ENCODE results near the gene MELTF. TPM values are rescaled to one million over a fixed set of nuclear protein-coding genes. Genes with fewer than 3 reads are reported as not detected.

MELTF gene
- polyA plus RNA-seq, 2 of the 4 experiments (the other 2 are of a cell fraction), result 10.5 to 23.4 TPM

DNA sequence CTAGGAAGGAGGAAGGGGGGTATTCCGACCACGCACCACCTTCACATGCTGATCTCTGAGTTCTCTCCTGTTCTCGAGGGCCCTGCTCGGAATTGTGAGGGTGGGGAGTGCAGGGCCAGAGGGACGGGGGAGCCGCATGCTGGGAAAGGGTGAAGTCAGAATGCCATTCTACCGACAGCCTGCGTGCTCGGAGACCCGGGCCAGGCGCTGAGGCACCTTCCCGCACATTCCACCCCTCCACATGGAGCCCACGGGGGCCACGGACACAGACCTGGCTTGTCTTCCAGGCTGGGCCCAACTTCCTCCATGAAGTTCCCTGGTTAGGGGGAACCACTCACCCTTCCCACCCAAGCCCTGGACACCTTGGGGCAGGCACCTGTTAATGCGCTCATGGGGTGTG lies 32.3 kb downstream of the MELTF start:
- Histone ChIP-seq H3K4me2 (no peak overlapping the region), H3K4me1 (no peaks in the 10 kb centered on the region; the same call in 2 of the 3 replicates), H3K9me3 (no peaks in the 10 kb centered on the region), H3K4me3 (no peak overlapping the region), H3K27ac (no peak overlapping the region)
- ChIA-PET POLR2A (no interaction called here), CTCF (interaction anchor here (1.1 kb wide), 2 partner anchors 32 to 33 kb away, joined by 3 read pairs; partner anchors contain the start of gene MELTF)
- TF ChIP-seq JUNB (IDR thresholded peaks at IDR 0.05) (no peak), ZSCAN20 (CRISPR knock-in tag; IDR thresholded peaks at IDR 0.05) (no peak), SREBF2 (IDR thresholded peaks at IDR 0.05) (no peak), HOXA7 (CRISPR knock-in tag; IDR thresholded peaks at IDR 0.05) (no peak), JUN (IDR thresholded peaks at IDR 0.05) (no peak), HOXB5 (CRISPR knock-in tag; IDR thresholded peaks at IDR 0.05) (no peak), EHMT2 (IDR thresholded peaks at IDR 0.05; ENCODE audit: low read depth) (no peak), CEBPB (IDR thresholded peaks at IDR 0.05) (no peak), CHD4 (IDR thresholded peaks at IDR 0.05; ENCODE audit: borderline replicate concordance) (no peak), CBX8 (IDR thresholded peaks at IDR 0.05) (no peak), GATA3 (IDR thresholded peaks at IDR 0.05; ENCODE audit: borderline replicate concordance) (no peak), ZC3H11A (IDR thresholded peaks at IDR 0.05) (no peak)
- TF ChIP-seq, protein P1, sequence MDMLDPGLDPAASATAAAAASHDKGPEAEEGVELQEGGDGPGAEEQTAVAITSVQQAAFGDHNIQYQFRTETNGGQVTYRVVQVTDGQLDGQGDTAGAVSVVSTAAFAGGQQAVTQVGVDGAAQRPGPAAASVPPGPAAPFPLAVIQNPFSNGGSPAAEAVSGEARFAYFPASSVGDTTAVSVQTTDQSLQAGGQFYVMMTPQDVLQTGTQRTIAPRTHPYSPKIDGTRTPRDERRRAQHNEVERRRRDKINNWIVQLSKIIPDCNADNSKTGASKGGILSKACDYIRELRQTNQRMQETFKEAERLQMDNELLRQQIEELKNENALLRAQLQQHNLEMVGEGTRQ (IDR thresholded peaks at IDR 0.05), result no peak
- TF ChIP-seq, protein P2, sequence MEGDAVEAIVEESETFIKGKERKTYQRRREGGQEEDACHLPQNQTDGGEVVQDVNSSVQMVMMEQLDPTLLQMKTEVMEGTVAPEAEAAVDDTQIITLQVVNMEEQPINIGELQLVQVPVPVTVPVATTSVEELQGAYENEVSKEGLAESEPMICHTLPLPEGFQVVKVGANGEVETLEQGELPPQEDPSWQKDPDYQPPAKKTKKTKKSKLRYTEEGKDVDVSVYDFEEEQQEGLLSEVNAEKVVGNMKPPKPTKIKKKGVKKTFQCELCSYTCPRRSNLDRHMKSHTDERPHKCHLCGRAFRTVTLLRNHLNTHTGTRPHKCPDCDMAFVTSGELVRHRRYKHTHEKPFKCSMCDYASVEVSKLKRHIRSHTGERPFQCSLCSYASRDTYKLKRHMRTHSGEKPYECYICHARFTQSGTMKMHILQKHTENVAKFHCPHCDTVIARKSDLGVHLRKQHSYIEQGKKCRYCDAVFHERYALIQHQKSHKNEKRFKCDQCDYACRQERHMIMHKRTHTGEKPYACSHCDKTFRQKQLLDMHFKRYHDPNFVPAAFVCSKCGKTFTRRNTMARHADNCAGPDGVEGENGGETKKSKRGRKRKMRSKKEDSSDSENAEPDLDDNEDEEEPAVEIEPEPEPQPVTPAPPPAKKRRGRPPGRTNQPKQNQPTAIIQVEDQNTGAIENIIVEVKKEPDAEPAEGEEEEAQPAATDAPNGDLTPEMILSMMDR (IDR thresholded peaks at IDR 0.05), result no peak
- TF ChIP-seq, protein P3, sequence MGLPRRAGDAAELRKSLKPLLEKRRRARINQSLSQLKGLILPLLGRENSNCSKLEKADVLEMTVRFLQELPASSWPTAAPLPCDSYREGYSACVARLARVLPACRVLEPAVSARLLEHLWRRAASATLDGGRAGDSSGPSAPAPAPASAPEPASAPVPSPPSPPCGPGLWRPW (IDR thresholded peaks at IDR 0.05), result no peak
- TF ChIP-seq, protein P4, sequence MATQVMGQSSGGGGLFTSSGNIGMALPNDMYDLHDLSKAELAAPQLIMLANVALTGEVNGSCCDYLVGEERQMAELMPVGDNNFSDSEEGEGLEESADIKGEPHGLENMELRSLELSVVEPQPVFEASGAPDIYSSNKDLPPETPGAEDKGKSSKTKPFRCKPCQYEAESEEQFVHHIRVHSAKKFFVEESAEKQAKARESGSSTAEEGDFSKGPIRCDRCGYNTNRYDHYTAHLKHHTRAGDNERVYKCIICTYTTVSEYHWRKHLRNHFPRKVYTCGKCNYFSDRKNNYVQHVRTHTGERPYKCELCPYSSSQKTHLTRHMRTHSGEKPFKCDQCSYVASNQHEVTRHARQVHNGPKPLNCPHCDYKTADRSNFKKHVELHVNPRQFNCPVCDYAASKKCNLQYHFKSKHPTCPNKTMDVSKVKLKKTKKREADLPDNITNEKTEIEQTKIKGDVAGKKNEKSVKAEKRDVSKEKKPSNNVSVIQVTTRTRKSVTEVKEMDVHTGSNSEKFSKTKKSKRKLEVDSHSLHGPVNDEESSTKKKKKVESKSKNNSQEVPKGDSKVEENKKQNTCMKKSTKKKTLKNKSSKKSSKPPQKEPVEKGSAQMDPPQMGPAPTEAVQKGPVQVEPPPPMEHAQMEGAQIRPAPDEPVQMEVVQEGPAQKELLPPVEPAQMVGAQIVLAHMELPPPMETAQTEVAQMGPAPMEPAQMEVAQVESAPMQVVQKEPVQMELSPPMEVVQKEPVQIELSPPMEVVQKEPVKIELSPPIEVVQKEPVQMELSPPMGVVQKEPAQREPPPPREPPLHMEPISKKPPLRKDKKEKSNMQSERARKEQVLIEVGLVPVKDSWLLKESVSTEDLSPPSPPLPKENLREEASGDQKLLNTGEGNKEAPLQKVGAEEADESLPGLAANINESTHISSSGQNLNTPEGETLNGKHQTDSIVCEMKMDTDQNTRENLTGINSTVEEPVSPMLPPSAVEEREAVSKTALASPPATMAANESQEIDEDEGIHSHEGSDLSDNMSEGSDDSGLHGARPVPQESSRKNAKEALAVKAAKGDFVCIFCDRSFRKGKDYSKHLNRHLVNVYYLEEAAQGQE (IDR thresholded peaks at IDR 0.05), result no peak
- TF ChIP-seq, protein P5, sequence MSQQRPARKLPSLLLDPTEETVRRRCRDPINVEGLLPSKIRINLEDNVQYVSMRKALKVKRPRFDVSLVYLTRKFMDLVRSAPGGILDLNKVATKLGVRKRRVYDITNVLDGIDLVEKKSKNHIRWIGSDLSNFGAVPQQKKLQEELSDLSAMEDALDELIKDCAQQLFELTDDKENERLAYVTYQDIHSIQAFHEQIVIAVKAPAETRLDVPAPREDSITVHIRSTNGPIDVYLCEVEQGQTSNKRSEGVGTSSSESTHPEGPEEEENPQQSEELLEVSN (IDR thresholded peaks at IDR 0.05; ENCODE audit: borderline replicate concordance, low read depth), result no peak
- ATAC-seq (no peak), FAIRE-seq (no peak), DNase-seq (ENCODE audit: low read depth in 1 of 2, low spot score in 1 of 2) (no peak)
- WGBS (ENCODE audit: missing lambda C conversion rate), result 91% methylated on average over 14 of the region's 15 CpGs

DNA sequence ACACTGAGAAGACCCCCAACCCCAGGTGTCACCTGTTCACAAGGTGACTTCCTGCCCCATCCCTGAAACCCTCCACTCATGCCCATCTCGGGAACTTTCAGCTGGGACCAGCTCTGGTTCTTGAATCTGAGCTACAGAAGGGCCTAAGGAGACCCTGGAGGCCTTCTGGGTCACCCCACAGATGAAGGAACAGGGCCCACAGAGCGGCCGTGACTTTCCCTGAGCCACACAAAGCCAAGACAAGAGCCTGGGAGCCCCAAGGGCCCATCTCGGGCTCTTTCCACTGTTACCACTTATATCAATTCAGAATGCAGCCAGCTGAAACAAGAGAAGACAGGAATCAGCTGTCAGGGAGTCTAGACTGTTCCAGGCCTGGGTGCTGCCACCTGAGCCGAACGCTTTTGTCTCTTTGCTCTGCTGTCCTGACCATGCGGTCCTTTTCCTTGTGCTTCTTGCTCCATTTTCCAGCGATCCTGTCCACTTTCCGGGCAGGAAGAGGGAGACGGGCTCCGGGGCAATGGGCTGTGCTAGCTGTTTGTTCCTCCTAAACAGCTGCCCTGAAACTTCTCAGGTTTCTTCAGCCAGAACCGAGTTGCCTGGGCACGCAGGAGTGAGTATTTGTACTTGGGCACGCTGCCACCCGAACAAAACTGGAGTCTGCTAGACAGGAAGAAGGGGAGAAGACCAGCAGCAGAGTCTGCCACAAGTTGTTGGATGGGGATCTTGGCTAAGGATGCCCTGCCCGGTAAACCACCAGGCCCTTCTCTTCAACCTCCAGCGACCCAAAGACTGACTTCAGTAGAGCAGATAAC lies 33.0 kb downstream of the MELTF start:
- no peak overlapping the region for H3K4me2 ChIP-seq
- POLR2A ChIA-PET, result no interaction called here
- CTCF ChIA-PET, result interaction anchor here (1.2 kb wide), 1 partner anchor 190 kb away, joined by 5 read pairs; no protein-coding TSS in a partner anchor
- no peaks in the 10 kb centered on the region for H3K9me3 ChIP-seq
- 76% methylated on average over 13 of the region's 17 CpGs for WGBS (ENCODE audit: missing lambda C conversion rate)
- no peak overlapping the region for H3K4me3 ChIP-seq
- no peak overlapping the region for H3K27ac ChIP-seq
- ATAC-seq (no peak), DNase-seq (ENCODE audit: low read depth in 1 of 2, low spot score in 1 of 2) (no peak), FAIRE-seq (no peak)
- H3K4me1 ChIP-seq, result no peaks in the 10 kb centered on the region
- no peak for TF ChIP-seq NPAS2 (CRISPR knock-in tag; IDR thresholded peaks at IDR 0.05; ENCODE audit: borderline replicate concordance)

All from A549 (cell line).